NT2/D1 (cell line): ENCODE results near the gene GPD1L.

Experiments
- YY1 ChIP-seq: IDR thresholded peaks from 2 replicates; pipeline ENCODE4 v1.6.1; 2011; ENCODE audit not compliant: insufficient read length, insufficient read depth
- ZNF274 ChIP-seq: IDR thresholded peaks from 2 replicates; pipeline ENCODE4 v1.6.1; 2011; ENCODE audit warnings: mild to moderate bottlenecking, low read depth, low read length

GRCh38 chr3:32127219-32127826, 20.9 kb downstream of the GPD1L start:
- no peak for TF ChIP-seq ZNF274
- TF ChIP-seq YY1: no peak
